A549 (cell line): ENCODE measurements around the gene DPM1. TPM values are rescaled to one million over a fixed set of nuclear protein-coding genes. Genes with fewer than 3 reads are reported as not detected.

Experiments used
- ATAC-seq, 2 experiments: fragments of 200-7000 bp in 1 of 2; fragments of >200 bp in 1 of 2; cut with Nextera tagmentation in 1 of 2; cut with Tn5 transposase in 1 of 2; 3 replicates each; pipeline versions ENCODE4 v1.8.0 to v1.9.1; 2018 to 2020; ENCODE audit warnings: mild to moderate bottlenecking in 1 of 2, moderate library complexity in 1 of 2
- CTCF ChIA-PET: fragments of 300-600 bp; sonication (Branson Sonifier 250); formaldehyde crosslinking; extraction: SDS; loops from one replicate; lab custom pipeline; 2021; ENCODE audit warnings: antibody characterized with exemption, inconsistent platforms; lab: Yijun Ruan, JAX
- POLR2A ChIA-PET: fragments of 350-600 bp; formaldehyde crosslinking; extraction: SDS; loops from one replicate; lab custom pipeline; 2021; ENCODE audit warnings: antibody characterized with exemption, inconsistent platforms; lab: Yijun Ruan, JAX
- DNase-seq, 2 experiments: peaks; one replicate each; pipeline versions ENCODE4 v3.0.0 to v3.0.0-alpha.2; 2011 to 2016; ENCODE audit warnings: low read depth in 1 of 2, low spot score in 1 of 2
- FAIRE-seq: peaks from 2 replicates; lab custom pipeline; 2011; peaks lifted over from hg19 to GRCh38; lab: Jason Lieb, UNC
- H3K27ac ChIP-seq, 2 experiments: fragments of >200 bp; sonication (Bioruptor Twin); formaldehyde crosslinking; 3 replicates each; pipeline ENCODE4 v1.5.1; 2016 to 2017
- H3K4me1 ChIP-seq: fragments of >200 bp; sonication (Bioruptor Twin); formaldehyde crosslinking; 3 replicates; pipeline ENCODE4 v1.6.1; 2016
- H3K4me2 ChIP-seq: fragments of >200 bp; sonication (Bioruptor Twin); formaldehyde crosslinking; 3 replicates; pipeline ENCODE4 v1.6.1; 2016
- H3K4me3 ChIP-seq: fragments of >200 bp; sonication (Bioruptor Twin); formaldehyde crosslinking; 3 replicates; pipeline ENCODE4 v1.5.1; 2016
- H3K9me3 ChIP-seq: fragments of >200 bp; sonication (Bioruptor Twin); formaldehyde crosslinking; 3 replicates; pipeline ENCODE4 v1.6.1; 2016
- ATOH8 ChIP-seq: fragments of 250-450 bp; sonication (Bioruptor Pico); IDR thresholded peaks from 2 replicates; pipeline ENCODE4 v1.5.0; 2020; ENCODE audit warnings: low read depth, mild to moderate bottlenecking, moderate library complexity
- BCL3 ChIP-seq: fragments of >200 bp; sonication (Bioruptor Twin); formaldehyde crosslinking; IDR thresholded peaks from 3 replicates; pipeline ENCODE4 v1.6.1; 2016
- CEBPB ChIP-seq, 2 experiments: fragments of >200 bp in 1 of 2; sonication (Bioruptor Twin) in 1 of 2; formaldehyde crosslinking in 1 of 2; IDR thresholded peaks; 2 replicates each; pipeline ENCODE4 v1.6.1; 2012 to 2016
- CTCF ChIP-seq: fragments of >200 bp; sonication (Bioruptor Twin); formaldehyde crosslinking; IDR thresholded peaks from 3 replicates; pipeline ENCODE4 v1.5.1; 2016
- E2F6 ChIP-seq: IDR thresholded peaks from 2 replicates; pipeline ENCODE4 v1.6.1; 2012; ENCODE audit warnings: low read depth, borderline replicate concordance
- EHF ChIP-seq: fragments of 250-450 bp; sonication (Bioruptor Pico); IDR thresholded peaks from 2 replicates; pipeline ENCODE4 v1.5.0; 2020; ENCODE audit warnings: mild to moderate bottlenecking
- EP300 ChIP-seq, 2 experiments: fragments of >200 bp; sonication (Bioruptor Twin); formaldehyde crosslinking; IDR thresholded peaks; 2 replicates in 1 of 2; 3 replicates in 1 of 2; pipeline ENCODE4 v1.6.1; 2016 to 2017
- GATA3 ChIP-seq: IDR thresholded peaks from 2 replicates; pipeline ENCODE4 v1.6.1; 2012; ENCODE audit warnings: borderline replicate concordance
- HMGXB4 ChIP-seq: fragments of 250-450 bp; sonication (Bioruptor Pico); IDR thresholded peaks from 2 replicates; pipeline ENCODE4 v1.5.0; 2021; ENCODE audit warnings: mild to moderate bottlenecking, moderate library complexity, borderline replicate concordance
- JUN ChIP-seq, 2 experiments: fragments of >200 bp; sonication (Bioruptor Twin); formaldehyde crosslinking; IDR thresholded peaks; 2 replicates in 1 of 2; 3 replicates in 1 of 2; pipeline ENCODE4 v1.6.1; 2016 to 2017
- JUNB ChIP-seq: fragments of >200 bp; sonication (Bioruptor Twin); formaldehyde crosslinking; IDR thresholded peaks from 2 replicates; pipeline ENCODE4 v1.6.1; 2016
- NPAS2 ChIP-seq: fragments of 250-450 bp; sonication (Bioruptor Pico); IDR thresholded peaks from 2 replicates; pipeline ENCODE4 v1.8.0; 2022; ENCODE audit warnings: mild to moderate bottlenecking, moderate library complexity, borderline replicate concordance
- NR3C1 ChIP-seq: fragments of >200 bp; sonication (Bioruptor Twin); formaldehyde crosslinking; IDR thresholded peaks from 3 replicates; pipeline ENCODE4 v1.6.1; 2017
- PBX3 ChIP-seq: IDR thresholded peaks from 2 replicates; pipeline ENCODE4 v1.6.1; 2012
- PHF8 ChIP-seq: fragments of 200-600 bp; sonication (generic); IDR thresholded peaks from 2 replicates; pipeline ENCODE4 v1.6.1; 2016; ENCODE audit warnings: low read depth, mild to moderate bottlenecking, antibody characterized with exemption, moderate library complexity, borderline replicate concordance
- RARB ChIP-seq: fragments of 250-450 bp; sonication (Bioruptor Pico); IDR thresholded peaks from 2 replicates; pipeline ENCODE4 v1.8.0; 2021; ENCODE audit warnings: mild to moderate bottlenecking, moderate library complexity
- RFX5 ChIP-seq: fragments of 450-650 bp; IDR thresholded peaks from 2 replicates; pipeline ENCODE4 v1.7.1; 2014; ENCODE audit warnings: antibody characterized with exemption, mild to moderate bottlenecking, moderate library complexity
- RNF2 ChIP-seq: fragments of 200-600 bp; sonication (generic); IDR thresholded peaks from 2 replicates; pipeline ENCODE4 v1.6.1; 2016; ENCODE audit warnings: low read depth, mild to moderate bottlenecking, antibody characterized with exemption, moderate library complexity, borderline replicate concordance
- TFCP2L1 ChIP-seq: fragments of 250-450 bp; sonication (Bioruptor Pico); IDR thresholded peaks from 2 replicates; pipeline ENCODE4 v1.5.0; 2021; ENCODE audit warnings: mild to moderate bottlenecking
- USF2 ChIP-seq: fragments of 450-650 bp; IDR thresholded peaks from 2 replicates; pipeline ENCODE4 v1.6.1; 2014; ENCODE audit warnings: antibody characterized with exemption
- ZFP36 ChIP-seq: fragments of 450-650 bp; IDR thresholded peaks from 2 replicates; pipeline ENCODE4 v1.6.1; 2014; ENCODE audit warnings: borderline replicate concordance; ENCODE audit not compliant: partially characterized antibody
- WGBS: methylation state at CpG from one replicate; pipeline ENCODE4 v1.1.6; 2017; ENCODE audit errors: missing lambda C conversion rate; 5-methylcytosine and 5-hydroxymethylcytosine counted together
- polyA plus RNA-seq, 4 experiments: library from polyadenylated mRNA; depleted of rRNA in 3 of 4; stranded (reverse); fragments of >200 nt; fragmentation: RNase III in 1 of 4; extraction: RNeasy Plus Mini Kit Qiagen cat#74134 plus additional on column Dnase treatment in 1 of 4; gene quantifications; 2 replicates in 3 of 4; 3 replicates in 1 of 4; pipeline ENCODE4 v1.2.3, GENCODE V29; 2011 to 2017

The DPM1 gene
- polyA plus RNA-seq, 2 of the 4 experiments (the other 2 are of a cell fraction), result 104 to 106 TPM

GRCh38 chr20:51003753-51004152, 45.4 kb upstream of the DPM1 start (continued):
- no peak for TF ChIP-seq E2F6
- TF ChIP-seq, all 56 proteins: peak for 0

- POLR2A ChIA-PET, result no interaction called here
- CTCF ChIA-PET, result interaction anchor here (1.1 to 1.4 kb wide), 3 partner anchors 11 to 305 kb away, joined by 3 to 9 read pairs (median 5); no protein-coding TSS in a partner anchor
- Histone ChIP-seq H3K4me1 (peaks cover 1% of the 10 kb centered on the region; the same call in 1 of the 3 replicates), H3K4me2 (no peak overlapping the region), H3K27ac (no peak overlapping the region), H3K9me3 (no peaks in the 10 kb centered on the region), H3K4me3 (no peak overlapping the region)
- ATAC-seq (no peak), DNase-seq (no peak), FAIRE-seq (no peak)
- 33% methylated on average over 5 of the region's 7 CpGs for WGBS
- TF ChIP-seq NR3C1 (no peak), JUNB (no peak), GATA3 (no peak), PHF8 (no peak), CEBPB (IDR thresholded peaks at IDR 0.05) (no peak), NPAS2 (CRISPR knock-in tag) (no peak), HMGXB4 (no peak), CTCF (no peak), USF2 (no peak), BCL3 (no peak), RFX5 (no peak), RARB (CRISPR knock-in tag) (no peak), RNF2 (no peak)
These were observed 44.3 kb upstream of the DPM1 start for GRCh38 chr20:51002633-51003032.

- H3K27ac ChIP-seq, result no peak overlapping the region
- FAIRE-seq, result no peak
- no peaks in the 10 kb centered on the region for H3K9me3 ChIP-seq
- H3K4me3 ChIP-seq, result no peak overlapping the region
- H3K4me1 ChIP-seq, result peaks cover 11% of the 10 kb centered on the region
- POLR2A ChIA-PET, result no interaction called here
- no peak overlapping the region for H3K4me2 ChIP-seq
- ATAC-seq, result no peak
- CTCF ChIA-PET, result interaction anchor here (1.1 to 1.4 kb wide), 3 partner anchors 14 to 306 kb away, joined by 5 to 9 read pairs (median 5); no protein-coding TSS in a partner anchor
- no peak for DNase-seq
- WGBS, result 69% methylated on average over 20 of the region's 20 CpGs
- TF ChIP-seq ATOH8 (CRISPR knock-in tag) (no peak), EP300 (IDR thresholded peaks at IDR 0.05) (no peak), TFCP2L1 (no peak), JUN (IDR thresholded peaks at IDR 0.05) (no peak), PBX3 (no peak), BCL3 (no peak), ZFP36 (no peak), E2F6 (no peak), EHF (CRISPR knock-in tag) (no peak)
These were observed 43.3 kb upstream of the DPM1 start for GRCh38 chr20:51001430-51002265.
